GM10266 (cell line): ENCODE measurements around the gene RNF149.

Source experiments
- DNase-seq: peaks from one replicate; pipeline ENCODE4 v3.0.0; 2012; ENCODE audit errors: extremely low spot score
- CTCF ChIP-seq: IDR thresholded peaks from 2 replicates; pipeline ENCODE4 v1.5.1; 2012; ENCODE audit warnings: mild to moderate bottlenecking, low read depth; ENCODE audit not compliant: control insufficient read depth, insufficient read depth; ENCODE audit errors: missing control alignments

The RNF149 gene

GRCh38 chr2:101295895-101296294, 12.6 kb downstream of the RNF149 start:
- no peak for TF ChIP-seq CTCF

GRCh38 chr2:101294861-101295260, 13.6 kb downstream of the RNF149 start:
- DNase-seq, result no peak
- no peak for TF ChIP-seq CTCF

More at GRCh38 chr2:101295895-101296294, 12.6 kb downstream of the RNF149 start:
- no peak for DNase-seq

GRCh38 chr2:101293544-101293943, 15.0 kb downstream of the RNF149 start:
- no peak for TF ChIP-seq CTCF
- no peak for DNase-seq

GRCh38 chr2:101291973-101292372, 16.5 kb downstream of the RNF149 start:
- TF ChIP-seq CTCF, result no peak
- DNase-seq, result no peak

DNA sequence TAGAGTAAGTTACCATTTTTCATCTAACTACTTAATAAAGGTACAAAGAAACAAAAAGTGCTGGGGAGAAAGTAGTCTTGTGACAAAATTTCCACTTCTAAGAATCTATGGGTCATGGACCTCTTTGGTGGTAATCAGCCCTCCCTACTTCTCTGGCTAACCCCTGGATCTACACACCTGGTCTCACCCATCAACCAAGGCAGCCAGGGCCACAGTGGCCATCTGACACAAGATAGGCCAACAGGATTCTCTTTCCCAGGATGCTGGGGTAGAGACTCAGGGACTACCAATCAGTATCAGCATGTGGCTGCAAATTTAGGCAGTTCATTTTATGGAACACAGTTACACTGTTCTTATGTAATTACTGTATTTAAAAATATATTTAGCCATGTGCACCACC, 17.8 kb downstream of the RNF149 start:
- DNase-seq, result no peak
- TF ChIP-seq CTCF, result no peak

DNA sequence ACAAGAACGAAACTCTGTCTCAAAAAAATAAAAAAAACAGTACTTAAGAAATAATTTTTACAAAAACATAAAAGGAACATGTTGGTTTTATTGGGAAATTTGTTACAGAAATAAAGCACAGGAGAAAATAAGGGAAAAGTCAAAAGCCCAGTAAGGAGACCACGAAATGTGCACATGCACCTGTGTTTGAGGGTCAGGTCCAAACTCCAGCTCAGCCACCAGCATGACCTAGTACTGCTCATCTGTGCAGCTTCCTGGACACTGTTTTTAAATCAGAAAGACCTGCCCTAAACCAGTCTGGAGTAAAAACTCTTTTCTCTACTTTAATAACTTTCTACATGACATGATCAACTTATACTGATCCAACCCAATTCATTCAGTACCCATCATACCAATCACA, 21.2 kb downstream of the RNF149 start:
- no peak for DNase-seq
- no peak for TF ChIP-seq CTCF

DNA sequence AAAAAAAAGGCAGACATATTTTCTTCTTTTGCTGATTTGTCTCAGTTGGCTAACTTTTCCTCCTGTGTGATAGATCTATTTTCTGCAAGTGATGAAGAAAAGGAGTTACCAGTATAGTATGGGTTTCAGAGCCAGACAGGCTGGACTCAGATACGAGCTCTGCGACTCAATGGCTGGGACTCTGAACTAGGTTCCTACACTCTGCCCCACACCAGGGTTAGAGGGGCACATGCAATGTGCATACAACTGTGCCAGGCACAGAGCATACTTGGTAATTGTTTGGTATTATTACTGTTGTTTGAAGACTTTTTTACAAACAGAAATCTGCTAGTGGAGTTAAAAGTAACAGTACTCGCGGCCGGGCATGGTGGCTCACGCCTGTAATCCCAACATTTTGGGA, 21.8 kb downstream of the RNF149 start:
- DNase-seq, result no peak
- TF ChIP-seq CTCF, result no peak
